K562 (cell line): ENCODE data around the gene ASCL3. TPM values are rescaled to one million over a fixed set of nuclear protein-coding genes. Genes with fewer than 3 reads are reported as not detected.

Experiments used
- ATAC-seq: fragments of 200-7000 bp; cut with Tn5 transposase; 3 replicates; pipeline ENCODE4 v1.9.1; 2020; ENCODE audit warnings: moderate library complexity
- BruUV-seq: library from RNA; stranded (reverse); fragments of 400-500 nt; replicated peaks from 2 replicates; lab custom pipeline; 2021; lab: Mats Ljungman, UMichigan
- CTCF ChIA-PET: fragments of 300-600 bp; formaldehyde crosslinking; extraction: SDS; loops from one replicate; lab custom pipeline; 2021; ENCODE audit warnings: low intra/inter-chr PET ratio; lab: Yijun Ruan, JAX
- POLR2A ChIA-PET: fragments of 300-600, 350-650 bp; sonication (Branson Sonifier 250); formaldehyde crosslinking; extraction: SDS; loops from one replicate; lab custom pipeline; 2021; ENCODE audit warnings: antibody characterized with exemption, inconsistent platforms; lab: Yijun Ruan, JAX
- DNase-seq, 4 experiments: peaks; one replicate each; pipeline versions ENCODE4 v3.0.0 to v3.0.0-alpha.2; 2011 to 2018; ENCODE audit warnings: low spot score in 3 of 4, mixed read lengths in 3 of 4; ENCODE audit errors: extremely low read depth in 1 of 4
- FAIRE-seq: peaks from 2 replicates; lab custom pipeline; 2011; peaks lifted over from hg19 to GRCh38; lab: Jason Lieb, UNC
- H2AFZ ChIP-seq: 2 replicates; pipeline ENCODE4 v1.6.0; 2011; ENCODE audit warnings: low read depth, low read length, control low read depth, inconsistent platforms
- H3K27ac ChIP-seq: fragments of 200-600 bp; 3 replicates; pipeline ENCODE4 v1.8.0; 2011; ENCODE audit warnings: low read depth, mild to moderate bottlenecking, control low read depth, inconsistent platforms, low read length, moderate library complexity, mixed read lengths; ENCODE audit errors: extremely low read depth
- H3K27me3 ChIP-seq, 2 experiments: fragments of 300-600 bp in 1 of 2; 2 replicates in 1 of 2; 3 replicates in 1 of 2; pipeline versions ENCODE4 v1.6.0 to v1.8.0; 2011; ENCODE audit warnings: inconsistent platforms in 2 of 2, low read length in 2 of 2, mild to moderate bottlenecking in 1 of 2, mixed read lengths in 1 of 2, moderate library complexity in 1 of 2; ENCODE audit not compliant: control insufficient read depth in 2 of 2, insufficient read depth in 2 of 2
- H3K36me3 ChIP-seq: fragments of 300-600 bp; 3 replicates; pipeline ENCODE4 v1.8.0; 2011; ENCODE audit warnings: mild to moderate bottlenecking, low read length, inconsistent platforms; ENCODE audit not compliant: control insufficient read depth, insufficient read depth
- H3K4me1 ChIP-seq, 2 experiments: fragments of 200-600 bp in 1 of 2; replicated peaks in 1 of 2; 2 replicates in 1 of 2; 3 replicates in 1 of 2; pipeline versions ENCODE4 v1.5.1 to v1.8.0; 2011; ENCODE audit warnings: inconsistent platforms in 2 of 2, low read length in 2 of 2, mild to moderate bottlenecking in 1 of 2, mixed read lengths in 1 of 2, moderate library complexity in 1 of 2; ENCODE audit not compliant: control insufficient read depth in 2 of 2, insufficient read depth in 2 of 2
- H3K4me2 ChIP-seq: 2 replicates; pipeline ENCODE4 v1.6.1; 2011; ENCODE audit warnings: low read length, control low read depth, inconsistent platforms, mixed read lengths; ENCODE audit not compliant: insufficient read depth
- H3K4me3 ChIP-seq: fragments of 200-600 bp; sonication (generic), shearing (Covaris generic); 2 replicates; pipeline ENCODE4 v1.5.1; 2016; ENCODE audit warnings: control low read depth, inconsistent platforms
- H3K79me2 ChIP-seq: fragments of 200-600 bp; 3 replicates; pipeline ENCODE4 v1.8.0; 2011; ENCODE audit warnings: low read length, inconsistent platforms; ENCODE audit not compliant: control insufficient read depth, insufficient read depth
- H3K9ac ChIP-seq, 2 experiments: 2 replicates each; pipeline versions ENCODE4 v1.6.0 to v1.6.1; 2011; ENCODE audit warnings: low read depth in 2 of 2, low read length in 2 of 2, control low read depth in 1 of 2, inconsistent platforms in 1 of 2, mild to moderate bottlenecking in 1 of 2, mixed read lengths in 1 of 2; ENCODE audit not compliant: insufficient read depth in 1 of 2
- H3K9me1 ChIP-seq: one replicate; pipeline ENCODE4 v1.6.0; 2011; ENCODE audit warnings: inconsistent platforms, mild to moderate bottlenecking, low read length, moderate library complexity; ENCODE audit not compliant: control insufficient read depth, insufficient read depth
- H3K9me3 ChIP-seq: replicated peaks from 2 replicates; pipeline ENCODE4 v1.5.1; 2011; ENCODE audit warnings: low read depth, low read length, inconsistent platforms; ENCODE audit not compliant: control insufficient read depth, insufficient read depth
- H4K20me1 ChIP-seq: replicated peaks from 2 replicates; pipeline ENCODE4 v1.6.1; 2011; ENCODE audit warnings: low read length, inconsistent platforms, mixed read lengths; ENCODE audit not compliant: control insufficient read depth, insufficient read depth
- CBX3 ChIP-seq, 2 experiments: IDR thresholded peaks; 1 replicate in 1 of 2; 2 replicates in 1 of 2; pipeline ENCODE4 v1.6.1; 2012; ENCODE audit warnings: inconsistent platforms in 2 of 2, low read length in 2 of 2, borderline replicate concordance in 1 of 2, control low read depth in 1 of 2
- CHD1 ChIP-seq: fragments of 200-600 bp; sonication (generic); IDR thresholded peaks from one replicate; pipeline ENCODE4 v1.6.1; 2012; ENCODE audit warnings: mild to moderate bottlenecking, moderate library complexity, low read length, inconsistent platforms
- CREB1 ChIP-seq, 2 experiments: sonication (generic) in 1 of 2; formaldehyde crosslinking in 1 of 2; IDR thresholded peaks; 2 replicates each; pipeline versions ENCODE4 v1.6.1 to v1.8.0; 2012 to 2022; ENCODE audit warnings: inconsistent platforms in 1 of 2, mild to moderate bottlenecking in 1 of 2, missing genetic modification reagents in 1 of 2, moderate library complexity in 1 of 2
- HDAC3 ChIP-seq: fragments of 450-650 bp; IDR thresholded peaks from 2 replicates; pipeline ENCODE4 v1.6.1; 2018; ENCODE audit warnings: borderline replicate concordance, mild to moderate bottlenecking, moderate library complexity; ENCODE audit not compliant: partially characterized antibody
- PKNOX1 ChIP-seq: fragments of 450-650 bp; IDR thresholded peaks from 2 replicates; pipeline ENCODE4 v1.6.1; 2016
- RBM22 ChIP-seq: fragments of 200-400 bp; formaldehyde crosslinking; IDR thresholded peaks from 2 replicates; pipeline ENCODE4 v1.6.1; 2018; ENCODE audit warnings: low read length, low read depth; ENCODE audit not compliant: poor library complexity, severe bottlenecking
- RFX5 ChIP-seq: IDR thresholded peaks from 2 replicates; pipeline ENCODE4 v1.6.1; 2011; ENCODE audit warnings: low read depth, mild to moderate bottlenecking, improper control_type of control experiment, low read length
- SIN3A ChIP-seq, 2 experiments: fragments of 150-350 bp in 1 of 2; IDR thresholded peaks; 2 replicates each; pipeline ENCODE4 v1.6.1; 2011 to 2016; ENCODE audit warnings: borderline replicate concordance in 2 of 2, low read depth in 2 of 2, low read length in 2 of 2, mild to moderate bottlenecking in 2 of 2, moderate library complexity in 2 of 2; ENCODE audit not compliant: control insufficient read depth in 1 of 2
- SOX6 ChIP-seq: fragments of 450-650 bp; IDR thresholded peaks from 2 replicates; pipeline ENCODE4 v1.6.1; 2014; ENCODE audit warnings: mild to moderate bottlenecking
- TEAD1 ChIP-seq, 2 experiments: fragments of 450-650 bp in 1 of 2; sonication (generic) in 1 of 2; formaldehyde crosslinking; IDR thresholded peaks; 2 replicates each; pipeline versions ENCODE4 v1.4.0 to v1.8.0; 2020 to 2022; ENCODE audit warnings: mild to moderate bottlenecking in 2 of 2, missing genetic modification reagents in 1 of 2
- TSC22D4 ChIP-seq: fragments of 450-650 bp; IDR thresholded peaks from 2 replicates; pipeline ENCODE4 v1.6.1; 2016; ENCODE audit warnings: missing genetic modification characterization, missing biosample characterization, control low read depth
- ZBTB9 ChIP-seq: fragments of 450-650 bp; formaldehyde crosslinking; IDR thresholded peaks from 2 replicates; pipeline ENCODE4 v1.4.0; 2020; ENCODE audit warnings: mild to moderate bottlenecking, moderate library complexity
- ZNF311 ChIP-seq: fragments of 250-450 bp; sonication (Bioruptor Pico); IDR thresholded peaks from 2 replicates; pipeline ENCODE4 v1.4.0; 2020; ENCODE audit warnings: mild to moderate bottlenecking, moderate library complexity
- ZNF316 ChIP-seq: fragments of 450-650 bp; IDR thresholded peaks from 2 replicates; pipeline ENCODE4 v1.6.1; 2016
- WGBS: fragments of 100-300 bp; shearing (Covaris generic); methylation state at CpG from one replicate; pipeline ENCODE4 v1.1.6; 2016; ENCODE audit warnings: low coverage, mixed read lengths; ENCODE audit not compliant: insufficient coverage; ENCODE audit errors: missing lambda C conversion rate; 5-methylcytosine and 5-hydroxymethylcytosine counted together
- in situ Hi-C: fragments of 300-500 bp; cut with MboI; formaldehyde crosslinking; loops from 4 replicates; pipeline ENCODE4 v1.15.0; 2018; ENCODE audit warnings: inconsistent platforms, mixed read lengths
- intact Hi-C: fragments of 100-400 bp; cut with micrococcal nuclease; formaldehyde crosslinking; loops from 2 replicates; pipeline ENCODE4 v1.14.2; 2022
- polyA plus RNA-seq, 8 experiments: library from polyadenylated mRNA; depleted of rRNA in 4 of 8; stranded (reverse) in 5 of 8; unstranded in 3 of 8; fragments of >200 nt; fragmentation: Nextera tagmentation in 2 of 8; fragmentation: Illumina TruSeq in 1 of 8; extraction: Ambion mirVana in 2 of 8; extraction: Trizol in 1 of 8; gene quantifications; 2 replicates each; pipeline versions ENCODE4 v1.2.1 to v1.2.3, GENCODE V29; 2011 to 2014; ENCODE audit warnings: inconsistent platforms in 1 of 8, missing spikeins in 1 of 8
- total RNA-seq, 7 experiments: library from RNA; depleted of rRNA in 6 of 7; stranded (reverse); fragments of >200 nt in 6 of 7; fragmentation: Illumina TruSeq in 2 of 7; extraction: Trizol in 2 of 7; gene quantifications; 2 replicates each; pipeline versions ENCODE4 v1.2.1 to v1.2.3, GENCODE V29; 2011 to 2021; ENCODE audit warnings: low replicate concordance in 1 of 7
- TF ChIP-seq, protein P1 (sequence below), 2 experiments: IDR thresholded peaks; 2 replicates each; pipeline ENCODE4 v1.6.1; 2011; ENCODE audit warnings: borderline replicate concordance in 1 of 2, control low read depth in 1 of 2, low read depth in 1 of 2, low read length in 1 of 2, mild to moderate bottlenecking in 1 of 2, mixed read lengths in 1 of 2, moderate library complexity in 1 of 2; ENCODE audit not compliant: insufficient read depth in 1 of 2, insufficient read length in 1 of 2, poor library complexity in 1 of 2, severe bottlenecking in 1 of 2; ENCODE audit errors: extremely low read depth in 1 of 2

Gene ASCL3
- total and polyA plus RNA-seq, 9 of the 15 experiments (the other 6 are each of a cell fraction or from before 2014, with no cell fraction given): not detected

- Histone ChIP-seq H3K27me3 (no peaks in the 10 kb centered on the region), H3K9me1 (peaks cover 1% of the 10 kb centered on the region), H3K79me2 (no peaks in the 10 kb centered on the region), H3K36me3 (no peaks in the 10 kb centered on the region), H3K27ac (no peak overlapping the region), H3K4me2 (no peak overlapping the region), H3K4me1 (peaks cover 6 to 11% of the 10 kb centered on the region in 2 experiments; a peak in 4 of 5 replicates), H3K9me3 (no peaks in the 10 kb centered on the region; the same call in 1 of the 2 replicates), H3K4me3 (no peak overlapping the region), H3K9ac (no peak overlapping the region), H4K20me1 (no peaks in the 10 kb centered on the region)
- no peak for DNase-seq
- in situ Hi-C loops (no loop called here), intact Hi-C loops (no loop called here)
- WGBS: 59% methylated on average over 10 of the region's 10 CpGs
- CTCF ChIA-PET: no interaction called here
- FAIRE-seq: no peak
- TF ChIP-seq HDAC3 (no peak), ZNF311 (CRISPR knock-in tag) (no peak), SOX6 (no peak), PKNOX1 (no peak), SIN3A (IDR thresholded peaks at IDR 0.05; ENCODE audit: borderline replicate concordance in 2 of 2, control insufficient read depth in 1 of 2, low read depth in 2 of 2, low read length in 2 of 2) (no peak), TEAD1 (CRISPR knock-in tag; IDR thresholded peaks at IDR 0.05) (no peak), TSC22D4 (no peak), CREB1 (IDR thresholded peaks at IDR 0.05) (no peak), CREB1 (CRISPR knock-in tag; IDR thresholded peaks at IDR 0.05) (no peak), CHD1 (no peak), ZBTB9 (CRISPR knock-in tag) (no peak), CBX3 (IDR thresholded peaks at IDR 0.05; ENCODE audit: borderline replicate concordance in 1 of 2, low read length in 2 of 2) (no peak), RFX5 (no peak), ZNF316 (no peak), RBM22 (no peak)
- TF ChIP-seq, protein P1, sequence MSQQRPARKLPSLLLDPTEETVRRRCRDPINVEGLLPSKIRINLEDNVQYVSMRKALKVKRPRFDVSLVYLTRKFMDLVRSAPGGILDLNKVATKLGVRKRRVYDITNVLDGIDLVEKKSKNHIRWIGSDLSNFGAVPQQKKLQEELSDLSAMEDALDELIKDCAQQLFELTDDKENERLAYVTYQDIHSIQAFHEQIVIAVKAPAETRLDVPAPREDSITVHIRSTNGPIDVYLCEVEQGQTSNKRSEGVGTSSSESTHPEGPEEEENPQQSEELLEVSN (IDR thresholded peaks at IDR 0.05; ENCODE audit: borderline replicate concordance in 1 of 2, extremely low read depth in 1 of 2, insufficient read depth in 1 of 2, insufficient read length in 1 of 2, low read depth in 1 of 2, low read length in 1 of 2, poor library complexity in 1 of 2, severe bottlenecking in 1 of 2): no peak
- TF ChIP-seq, all 486 proteins: peak for 0
- ATAC-seq: no peak
- BruUV-seq: no TSS peak
- POLR2A ChIA-PET: interaction anchor here (0.6 to 1.3 kb wide), 2 partner anchors 12 to 1771 kb away, joined by 3 read pairs; no protein-coding TSS in a partner anchor
- H2AFZ ChIP-seq: peak overlapping the region; percentile 56; the same call in 1 of the 2 replicates
Observed at GRCh38 chr11:8937159-8937558, 5.7 kb downstream of the ASCL3 start.
